Loucy (cell line): ENCODE results near the gene MEIS3.

ENCODE experiments used
- H2AFZ ChIP-seq: fragments of 200-600 bp; sonication (generic); 2 replicates; pipeline ENCODE4 v1.6.0; 2016; ENCODE audit warnings: antibody characterized with exemption, mild to moderate bottlenecking, low read length, moderate library complexity
- H3F3A ChIP-seq: fragments of 200-600 bp; 2 replicates; pipeline ENCODE4 v1.6.0; 2016; ENCODE audit warnings: antibody characterized with exemption, low read depth, mild to moderate bottlenecking
- H3K27me3 ChIP-seq: fragments of 200-600 bp; sonication (generic); 2 replicates; pipeline ENCODE4 v1.6.1; 2014; ENCODE audit warnings: low read length, mild to moderate bottlenecking; ENCODE audit not compliant: insufficient read depth, poor library complexity, severe bottlenecking
- H3K36me3 ChIP-seq: fragments of 200-600 bp; sonication (generic); 2 replicates; pipeline ENCODE4 v1.6.1; 2016; ENCODE audit warnings: low read length; ENCODE audit not compliant: insufficient read depth
- H3K4me1 ChIP-seq: fragments of 200-600 bp; sonication (generic); 2 replicates; pipeline ENCODE4 v1.5.1; 2014; ENCODE audit warnings: low read length, mild to moderate bottlenecking; ENCODE audit not compliant: insufficient read depth, poor library complexity, severe bottlenecking
- H3K4me2 ChIP-seq: fragments of 200-600 bp; sonication (generic); 2 replicates; pipeline ENCODE4 v1.6.0; 2014; ENCODE audit warnings: antibody characterized with exemption, low read length, low read depth, mild to moderate bottlenecking; ENCODE audit not compliant: poor library complexity, severe bottlenecking
- H3K4me3 ChIP-seq: fragments of 200-600 bp; sonication (generic); 2 replicates; pipeline ENCODE4 v1.5.1; 2014; ENCODE audit warnings: low read length, mild to moderate bottlenecking, mixed read lengths; ENCODE audit not compliant: poor library complexity, severe bottlenecking
- H3K79me2 ChIP-seq: fragments of 200-600 bp; sonication (generic); 2 replicates; pipeline ENCODE4 v1.6.1; 2014; ENCODE audit warnings: low read length; ENCODE audit not compliant: insufficient read depth
- H3K9ac ChIP-seq: fragments of 200-600 bp; sonication (generic); 2 replicates; pipeline ENCODE4 v1.6.0; 2014; ENCODE audit warnings: mild to moderate bottlenecking, low read depth, low read length, moderate library complexity; ENCODE audit not compliant: poor library complexity, severe bottlenecking
- H3K9me2 ChIP-seq: fragments of 200-600 bp; sonication (generic); replicated peaks from 2 replicates; pipeline ENCODE4 v1.6.1; 2016; ENCODE audit warnings: low read depth, low read length, mixed read lengths
- H3K9me3 ChIP-seq: fragments of 200-600 bp; sonication (generic); 2 replicates; pipeline ENCODE4 v1.6.1; 2014; ENCODE audit warnings: mild to moderate bottlenecking, antibody characterized with exemption, low read length, low read depth; ENCODE audit not compliant: insufficient read depth
- H4K20me1 ChIP-seq: fragments of 200-600 bp; sonication (generic); 2 replicates; pipeline ENCODE4 v1.6.0; 2014; ENCODE audit warnings: antibody characterized with exemption, low read length, mild to moderate bottlenecking; ENCODE audit not compliant: insufficient read depth, poor library complexity, severe bottlenecking
- CTCF ChIP-seq: fragments of 200-600 bp; sonication (generic); conservative IDR thresholded peaks from 2 replicates; pipeline ENCODE4 v1.5.1; 2014; ENCODE audit warnings: mild to moderate bottlenecking, antibody characterized with exemption, low read length
- EZH2phosphoT487 ChIP-seq: fragments of 200-600 bp; IDR thresholded peaks from 2 replicates; pipeline ENCODE4 v1.6.1; 2018; ENCODE audit warnings: antibody characterized with exemption, mild to moderate bottlenecking, moderate library complexity, borderline replicate concordance

MEIS3 gene

GRCh38 chr19:47448360-47448727 is 29.0 kb upstream of the MEIS3 start:
- Histone ChIP-seq H3K4me3 (no peak overlapping the region), H3K9me3 (no peaks in the 10 kb centered on the region), H4K20me1 (no peaks in the 10 kb centered on the region), H3K4me2 (no peak overlapping the region), H3K9ac (no peak overlapping the region), H3K79me2 (no peaks in the 10 kb centered on the region), H3F3A (no peaks in the 10 kb centered on the region), H3K27me3 (no peaks in the 10 kb centered on the region), H3K4me1 (peaks cover 4% of the 10 kb centered on the region), H3K36me3 (no peaks in the 10 kb centered on the region), H2AFZ (no peak overlapping the region), H3K9me2 (no peaks in the 10 kb centered on the region)
- TF ChIP-seq CTCF: no peak
- no peak for TF ChIP-seq EZH2phosphoT487

- TF ChIP-seq CTCF (no peak), EZH2phosphoT487 (no peak)
- no peak overlapping the region for H3K4me3 ChIP-seq
These were observed 28.4 kb upstream of the MEIS3 start for GRCh38 chr19:47447470-47448359.

GRCh38 chr19:47446534-47447469 is 27.5 kb upstream of the MEIS3 start:
- no peak for TF ChIP-seq EZH2phosphoT487
- no peak for TF ChIP-seq CTCF
- H3K27me3 ChIP-seq: no peaks in the 10 kb centered on the region
- H3K9me3 ChIP-seq: no peaks in the 10 kb centered on the region
- no peaks in the 10 kb centered on the region for H4K20me1 ChIP-seq
- peaks cover 4% of the 10 kb centered on the region for H3K4me1 ChIP-seq
- H3K4me3 ChIP-seq: no peak overlapping the region
- H3K36me3 ChIP-seq: no peaks in the 10 kb centered on the region
- H3K9me2 ChIP-seq: no peaks in the 10 kb centered on the region
- no peaks in the 10 kb centered on the region for H3F3A ChIP-seq
- no peak overlapping the region for H3K9ac ChIP-seq
- H2AFZ ChIP-seq: no peak overlapping the region
- no peak overlapping the region for H3K4me2 ChIP-seq
- no peaks in the 10 kb centered on the region for H3K79me2 ChIP-seq

More at GRCh38 chr19:47447470-47448359, 28.4 kb upstream of the MEIS3 start:
- Histone ChIP-seq H3K4me1 (peaks cover 4% of the 10 kb centered on the region), H3K4me2 (no peak overlapping the region), H2AFZ (no peak overlapping the region), H3K9ac (no peak overlapping the region), H3K36me3 (no peaks in the 10 kb centered on the region), H3K79me2 (no peaks in the 10 kb centered on the region), H3K9me2 (no peaks in the 10 kb centered on the region), H3F3A (no peaks in the 10 kb centered on the region), H3K9me3 (no peaks in the 10 kb centered on the region), H4K20me1 (no peaks in the 10 kb centered on the region), H3K27me3 (no peaks in the 10 kb centered on the region)
